Cerebellar nuclear complex (tissue), 1 donor: ENCODE results near the gene PTPRT.

Source experiments
- DNase-seq, 2 experiments: peaks; one replicate each; lab custom pipeline; 2025; lab: John Stamatoyannopoulos, UW

Gene PTPRT

GRCh38 chr20:43119720-43120119 lies 70.0 kb downstream of the PTPRT start:
- no peak for DNase-seq

GRCh38 chr20:43102394-43102793 lies 87.3 kb downstream of the PTPRT start:
- DNase-seq: no peak

DNA sequence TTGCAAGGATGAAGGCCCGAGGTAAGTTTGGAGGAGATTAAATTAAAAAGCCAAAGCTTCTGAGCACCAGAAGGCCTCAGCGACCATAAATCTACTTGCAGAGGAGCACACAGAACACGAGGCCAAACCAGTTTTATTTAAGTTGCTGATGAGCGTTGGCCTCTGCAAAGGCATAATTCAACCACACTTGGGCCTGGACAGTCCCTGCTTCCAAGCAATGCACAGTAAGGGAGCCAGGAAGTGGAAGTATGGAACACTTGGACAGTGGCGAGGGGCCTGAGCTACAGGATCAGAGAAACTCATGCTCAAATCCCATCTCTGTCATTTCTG lies 92.8 kb downstream of the PTPRT start:
- DNase-seq: no peak

GRCh38 chr20:43096126-43096930 lies 93.4 kb downstream of the PTPRT start:
- no peak for DNase-seq

- DNase-seq: no peak
Measured at GRCh38 chr20:43095034-43095433, 94.7 kb downstream of the PTPRT start.

GRCh38 chr20:43092386-43093088 lies 97.2 kb downstream of the PTPRT start:
- DNase-seq: no peak

DNA sequence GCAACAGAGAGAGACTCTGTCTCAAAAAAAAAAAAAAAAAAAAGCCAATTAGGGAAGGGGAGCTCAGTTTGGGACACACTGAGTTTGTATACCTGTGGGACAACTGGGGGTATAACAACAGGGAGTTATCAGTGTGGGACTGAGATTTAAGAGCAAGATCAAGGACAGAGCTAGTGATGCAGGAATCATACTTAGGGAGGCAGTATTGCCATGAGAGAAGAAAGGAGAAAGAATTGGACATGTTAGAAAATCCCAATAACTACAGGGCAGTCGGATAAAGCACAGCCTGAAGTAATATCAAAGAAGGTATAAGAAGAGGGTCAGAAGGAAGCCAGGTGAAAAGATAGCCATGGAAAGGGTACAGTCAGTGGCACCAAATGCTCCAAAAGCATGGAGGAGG lies 121.2 kb downstream of the PTPRT start:
- DNase-seq: no peak

DNA sequence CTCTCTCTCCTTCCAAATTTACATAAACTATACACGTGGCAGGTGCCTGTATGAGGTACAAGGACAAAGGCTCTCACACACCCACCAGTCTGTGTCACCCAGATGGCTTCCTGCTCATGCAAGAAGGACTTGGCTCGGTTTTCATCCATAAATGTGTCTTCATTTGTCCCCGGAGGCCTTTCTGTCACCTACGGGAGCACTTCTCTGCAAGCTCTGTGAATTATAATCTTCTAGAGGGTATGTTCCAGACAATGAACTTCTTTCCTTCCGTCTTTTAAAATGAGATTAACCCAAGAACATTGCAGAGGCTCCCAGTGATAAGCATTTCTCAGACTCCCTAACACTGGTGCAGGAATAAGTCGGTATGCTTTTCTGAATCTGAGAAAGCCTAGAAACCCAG lies 123.6 kb downstream of the PTPRT start:
- DNase-seq: no peak

DNA sequence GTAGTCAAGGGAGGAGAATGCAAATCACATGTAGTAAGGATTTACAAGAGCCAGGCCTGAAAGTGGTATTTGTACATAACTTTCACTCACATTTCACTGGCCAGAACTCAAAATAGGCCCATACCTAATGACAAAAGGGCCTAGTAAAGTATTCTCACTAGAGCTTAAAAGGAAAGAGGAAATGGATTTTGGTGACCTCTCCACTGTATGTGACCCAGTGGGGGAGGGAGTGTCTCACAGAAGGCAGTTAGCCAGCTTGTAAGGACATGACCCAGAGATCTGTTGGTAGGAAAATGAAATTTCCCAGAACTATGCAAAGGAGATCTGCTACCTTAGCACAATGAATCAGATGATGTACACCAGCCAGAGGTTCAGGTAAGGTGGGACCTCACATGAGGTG lies 124.4 kb downstream of the PTPRT start:
- DNase-seq: no peak

- no peak for DNase-seq
Measured at GRCh38 chr20:43058077-43058476, 131.6 kb downstream of the PTPRT start.

- no peak for DNase-seq
Measured at GRCh38 chr20:43057317-43057716, 132.4 kb downstream of the PTPRT start.

- no peak for DNase-seq
Measured at GRCh38 chr20:43055181-43055884, 134.4 kb downstream of the PTPRT start.

DNA sequence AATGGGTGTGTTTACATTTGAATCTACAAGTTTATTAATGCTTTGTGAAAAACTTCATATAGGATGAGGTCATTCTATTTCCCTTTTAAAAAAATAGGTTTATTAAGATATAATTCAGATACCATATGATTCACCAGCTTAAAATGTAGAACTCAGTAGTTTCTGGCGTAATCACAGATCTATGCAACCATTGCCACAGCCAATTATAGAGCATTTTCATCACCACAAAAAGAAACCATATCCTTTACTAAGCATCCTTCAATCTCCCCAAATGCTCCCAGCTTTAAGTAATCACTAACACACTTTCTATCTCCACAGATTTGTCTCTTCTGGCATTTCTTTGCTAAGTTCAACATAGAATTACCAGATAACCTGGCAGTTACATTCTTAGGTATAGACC lies 137.2 kb downstream of the PTPRT start:
- DNase-seq: no peak

DNA sequence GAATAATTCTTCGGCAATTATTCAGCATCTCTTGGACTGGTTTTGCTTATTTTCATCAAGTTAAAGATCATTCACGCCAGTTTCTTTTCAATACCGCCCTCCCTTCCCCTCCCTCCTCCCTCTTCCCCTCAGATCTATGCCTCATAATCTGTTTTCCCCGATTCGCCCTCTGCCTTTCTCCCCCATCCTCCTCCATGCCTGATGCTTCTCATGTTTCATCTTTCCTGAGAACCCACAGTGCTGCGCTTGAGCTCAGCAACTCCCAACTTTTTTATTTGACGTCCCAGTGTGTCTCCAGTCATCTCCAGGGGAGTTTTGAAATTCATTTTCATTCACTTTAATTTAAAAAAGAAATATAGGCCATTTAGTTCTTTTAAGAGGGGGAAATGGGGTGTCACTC lies 142.7 kb downstream of the PTPRT start:
- DNase-seq: no peak

DNA sequence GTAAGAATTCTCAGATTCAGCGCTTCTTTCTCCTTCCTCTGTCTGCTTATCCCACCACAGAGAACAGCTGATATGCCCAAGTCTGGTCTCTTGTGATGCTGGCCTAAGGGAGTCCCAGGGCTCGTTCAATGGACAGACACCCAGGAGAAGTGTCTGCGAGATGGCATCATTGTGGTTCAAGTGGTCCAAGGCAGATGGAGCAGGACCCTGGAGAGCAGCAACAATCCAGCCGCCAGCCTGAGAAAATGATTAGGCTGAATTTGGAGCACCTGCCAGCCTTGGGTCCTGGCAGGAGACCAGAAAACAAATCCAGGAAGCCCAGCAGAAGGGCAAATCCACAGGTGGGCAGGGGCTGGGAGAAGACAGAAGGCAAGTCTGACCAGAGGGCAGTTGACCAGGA lies 145.8 kb downstream of the PTPRT start:
- DNase-seq: no peak

- no peak for DNase-seq
Measured at GRCh38 chr20:43040427-43040826, 149.3 kb downstream of the PTPRT start.

GRCh38 chr20:43037605-43038309 lies 151.9 kb downstream of the PTPRT start:
- no peak for DNase-seq

GRCh38 chr20:43034981-43035724 lies 154.6 kb downstream of the PTPRT start:
- no peak for DNase-seq

- no peak for DNase-seq
Measured at GRCh38 chr20:43032459-43032858, 157.2 kb downstream of the PTPRT start.

DNA sequence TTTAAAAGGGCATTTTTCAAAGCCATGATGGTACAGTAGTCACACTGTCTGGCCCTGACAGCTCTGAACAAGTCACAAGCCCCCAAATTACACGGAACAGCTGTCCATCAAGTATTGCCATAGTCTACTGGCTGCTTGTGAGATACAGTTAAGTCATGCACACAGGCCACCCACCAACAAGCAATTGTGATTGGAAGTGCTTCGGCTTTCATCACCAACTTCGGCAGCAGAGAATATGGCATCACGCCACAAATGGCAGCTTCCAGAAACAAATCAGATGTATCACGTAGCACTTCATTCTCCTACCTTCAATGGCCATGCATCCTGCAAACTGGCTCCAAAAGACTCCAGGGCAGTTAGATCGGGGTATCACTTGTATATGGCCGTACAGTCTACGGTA lies 160.5 kb downstream of the PTPRT start:
- DNase-seq: no peak

GRCh38 chr20:43028470-43028869 lies 161.2 kb downstream of the PTPRT start:
- DNase-seq: no peak

- no peak for DNase-seq
Measured at GRCh38 chr20:43023836-43024235, 165.9 kb downstream of the PTPRT start.
